GM23338 (cell line): ENCODE data around the gene SKP1.

ENCODE experiments used
- CTCF ChIP-seq, 2 experiments: fragments of 200-600 bp in 1 of 2; sonication (generic) in 1 of 2; conservative IDR thresholded peaks; 2 replicates each; pipeline versions ENCODE4 v1.5.1 to v1.6.1; 2016 to 2017; ENCODE audit warnings: antibody characterized with exemption in 2 of 2, low read depth in 2 of 2, mild to moderate bottlenecking in 2 of 2, moderate library complexity in 1 of 2
- EZH2 ChIP-seq: fragments of 200-600 bp; sonication (generic); IDR thresholded peaks from one replicate; pipeline ENCODE4 v1.8.0; 2017; ENCODE audit warnings: antibody characterized with exemption, mild to moderate bottlenecking, low read depth; ENCODE audit not compliant: unreplicated experiment

- no peak for TF ChIP-seq EZH2
- TF ChIP-seq CTCF (conservative IDR thresholded peaks at IDR 0.05; ENCODE audit: low read depth in 2 of 2): no peak
These were observed 29.9 kb downstream of the SKP1 start for GRCh38 chr5:134146651-134147518.
